NCI-H1417 (cell line): ENCODE results near the gene ANTKMT.

Source experiments
- DNase-seq, 3 experiments: peaks; one replicate each; lab custom pipeline; 2025; lab: John Stamatoyannopoulos, UW

The ANTKMT gene

DNA sequence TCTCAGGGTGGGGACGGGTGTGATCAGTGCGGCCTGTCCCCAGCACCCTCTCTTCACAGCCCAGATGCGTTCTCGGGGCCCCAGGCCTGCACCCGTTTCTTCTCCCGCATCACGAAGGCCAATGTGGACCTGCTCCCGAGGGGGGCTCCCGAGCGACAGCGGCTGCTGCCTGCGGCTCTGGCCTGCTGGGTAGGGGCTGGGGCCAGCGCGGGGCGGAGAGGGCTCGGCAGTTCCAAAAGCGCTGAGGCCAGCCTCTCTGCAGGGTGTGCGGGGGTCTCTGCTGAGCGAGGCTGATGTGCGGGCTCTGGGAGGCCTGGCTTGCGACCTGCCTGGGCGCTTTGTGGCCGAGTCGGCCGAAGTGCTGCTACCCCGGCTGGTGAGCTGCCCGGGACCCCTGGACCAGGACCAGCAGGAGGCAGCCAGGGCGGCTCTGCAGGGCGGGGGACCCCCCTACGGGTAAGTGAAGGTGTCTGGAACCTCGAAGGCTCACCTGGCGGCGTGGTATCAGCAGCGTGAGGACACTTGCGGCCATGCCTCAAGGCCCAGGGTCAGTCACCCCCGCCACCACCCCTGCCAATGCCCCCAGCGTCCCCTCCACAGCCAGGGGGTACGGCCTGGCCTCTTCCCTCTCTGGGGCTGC, 44.0 kb downstream of the ANTKMT start:
- no peak for DNase-seq

DNA sequence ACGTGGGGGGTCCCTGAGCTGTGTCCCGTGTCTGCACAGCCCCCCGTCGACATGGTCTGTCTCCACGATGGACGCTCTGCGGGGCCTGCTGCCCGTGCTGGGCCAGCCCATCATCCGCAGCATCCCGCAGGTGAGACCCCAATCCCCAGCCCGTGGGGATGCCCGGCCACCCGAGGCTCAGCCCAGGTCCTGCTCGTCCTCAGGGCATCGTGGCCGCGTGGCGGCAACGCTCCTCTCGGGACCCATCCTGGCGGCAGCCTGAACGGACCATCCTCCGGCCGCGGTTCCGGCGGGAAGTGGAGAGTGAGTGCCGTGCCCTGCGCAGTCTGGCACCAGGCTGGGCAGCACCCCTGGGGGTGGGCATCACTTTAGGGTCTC, 44.5 kb downstream of the ANTKMT start:
- no peak for DNase-seq

DNA sequence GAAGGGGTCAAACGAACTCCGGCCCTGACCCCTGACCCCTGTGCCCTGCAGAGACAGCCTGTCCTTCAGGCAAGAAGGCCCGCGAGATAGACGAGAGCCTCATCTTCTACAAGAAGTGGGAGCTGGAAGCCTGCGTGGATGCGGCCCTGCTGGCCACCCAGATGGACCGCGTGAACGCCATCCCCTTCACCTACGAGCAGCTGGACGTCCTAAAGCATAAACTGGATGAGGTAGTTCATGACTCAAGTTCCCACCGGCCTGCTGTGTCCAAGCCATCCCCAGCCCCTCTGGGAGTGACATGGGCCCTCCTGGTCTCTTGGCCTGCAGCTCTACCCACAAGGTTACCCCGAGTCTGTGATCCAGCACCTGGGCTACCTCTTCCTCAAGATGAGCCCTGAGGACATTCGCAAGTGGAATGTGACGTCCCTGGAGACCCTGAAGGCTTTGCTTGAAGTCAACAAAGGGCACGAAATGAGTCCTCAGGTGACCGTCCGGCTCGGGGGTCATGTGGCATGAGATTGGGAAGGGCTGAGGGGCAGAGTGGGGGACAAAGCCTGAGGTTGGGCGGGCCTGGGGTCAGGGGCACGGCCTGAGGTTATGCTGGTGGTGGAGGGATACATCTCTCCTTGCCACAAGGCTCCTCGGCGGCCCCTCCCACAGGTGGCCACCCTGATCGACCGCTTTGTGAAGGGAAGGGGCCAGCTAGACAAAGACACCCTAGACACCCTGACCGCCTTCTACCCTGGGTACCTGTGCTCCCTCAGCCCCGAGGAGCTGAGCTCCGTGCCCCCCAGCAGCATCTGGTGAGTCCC, 45.3 kb downstream of the ANTKMT start:
- DNase-seq: no peak

DNA sequence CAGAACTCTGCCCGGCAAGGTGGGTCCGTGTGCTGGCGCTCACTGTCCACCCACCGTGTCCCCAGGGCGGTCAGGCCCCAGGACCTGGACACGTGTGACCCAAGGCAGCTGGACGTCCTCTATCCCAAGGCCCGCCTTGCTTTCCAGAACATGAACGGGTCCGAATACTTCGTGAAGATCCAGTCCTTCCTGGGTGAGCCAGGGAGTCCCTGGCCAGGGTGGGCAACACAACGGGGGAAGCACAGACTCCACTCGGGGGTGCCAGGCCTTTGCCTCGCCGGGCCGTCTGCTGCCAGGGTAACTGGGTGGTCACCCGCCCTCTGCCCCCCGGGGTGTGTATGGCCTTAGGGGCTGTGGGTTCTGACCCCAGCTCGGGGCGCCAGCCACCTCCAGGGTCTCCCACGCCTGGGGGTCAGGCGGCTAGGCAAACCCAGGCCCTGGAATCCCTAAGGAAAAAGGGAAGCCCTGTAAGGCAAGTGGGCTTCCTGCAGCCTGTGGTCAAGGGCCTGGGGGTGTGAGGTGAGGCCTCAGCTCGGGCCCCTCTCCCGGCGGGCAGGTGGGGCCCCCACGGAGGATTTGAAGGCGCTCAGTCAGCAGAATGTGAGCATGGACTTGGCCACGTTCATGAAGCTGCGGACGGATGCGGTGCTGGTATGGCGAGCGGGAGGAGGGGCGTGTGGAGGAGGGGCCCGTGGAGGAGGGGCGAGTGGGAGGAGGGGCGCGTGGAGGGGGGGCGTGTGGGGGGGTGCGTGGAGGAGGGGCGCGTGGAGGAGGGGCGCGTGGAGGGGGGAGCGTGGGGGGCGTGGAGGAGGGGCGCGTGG, 46.1 kb downstream of the ANTKMT start:
- no peak for DNase-seq

GRCh38 chr16:767743-768235, 46.8 kb downstream of the ANTKMT start:
- no peak for DNase-seq

GRCh38 chr16:768428-768827, 47.5 kb downstream of the ANTKMT start:
- no peak for DNase-seq

DNA sequence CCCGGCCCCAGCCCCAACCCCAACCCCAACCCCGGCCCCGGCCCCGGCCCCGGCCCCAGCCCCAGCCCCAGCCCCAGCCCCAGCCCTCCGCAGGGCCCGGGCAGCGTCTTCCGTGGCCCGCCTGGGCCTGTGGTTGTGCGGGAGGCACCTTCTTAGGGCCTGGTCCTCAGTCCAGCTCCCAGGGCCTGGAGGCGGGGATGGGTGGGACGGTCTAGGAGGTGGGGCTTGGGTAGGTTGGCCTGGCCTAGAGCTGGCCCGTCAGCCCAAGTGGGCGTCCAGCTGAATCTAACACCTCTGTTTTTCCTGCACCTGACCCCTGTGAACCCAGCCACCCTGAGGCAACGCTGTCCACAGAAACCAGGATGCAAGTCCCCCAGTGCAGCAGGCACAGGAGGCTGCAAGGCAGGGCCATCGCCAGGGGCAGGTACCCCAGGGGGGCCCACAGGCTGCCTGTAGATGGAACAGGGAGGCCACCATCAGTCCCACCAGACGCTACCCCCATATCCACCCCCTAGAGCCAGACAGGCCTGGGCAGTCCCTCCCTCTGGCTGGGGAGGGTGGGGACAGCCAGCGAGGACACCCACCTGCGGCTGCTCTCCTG, 48.3 kb downstream of the ANTKMT start:
- DNase-seq: no peak

GRCh38 chr16:769934-770333, 49.0 kb downstream of the ANTKMT start:
- DNase-seq: no peak

- no peak for DNase-seq
These were observed 49.5 kb downstream of the ANTKMT start for GRCh38 chr16:770411-770810.
